NOMO-1 (cell line): Measurements from ENCODE around the gene CHEK2.
A peak's percentile ranks its signal among the peaks of the same experiment; 100 is the strongest.
"Not testable (repeated sequence)": the region's sequence is repeated elsewhere in the genome, so short reads cannot be mapped to it uniquely, and the experiment has no call there.

Experiments
- DNase-seq, 2 experiments: peaks; one replicate each; lab custom pipeline; 2025; ENCODE audit not compliant: unreplicated experiment in 2 of 2; lab: John Stamatoyannopoulos, UW

Gene CHEK2

GRCh38 chr22:28693041-28693760 is 48.4 kb downstream of the CHEK2 start:
- DNase-seq, result not testable (repeated sequence)

- not testable (repeated sequence) for DNase-seq
Observed at GRCh38 chr22:28689796-28690195, 51.8 kb downstream of the CHEK2 start.

GRCh38 chr22:28682966-28683365 is 58.7 kb downstream of the CHEK2 start:
- not testable (repeated sequence) for DNase-seq

- DNase-seq, result not testable (repeated sequence)
Observed at GRCh38 chr22:28680813-28681490, 60.7 kb downstream of the CHEK2 start.

- peak; percentile 14 to 32 for DNase-seq
Observed at GRCh38 chr22:28679611-28680287, 61.9 kb downstream of the CHEK2 start, which contains the start of gene TTC28. Gene TTC28 (minus strand): TSS chr22:28679840. CDS start chr22:28679723, 117 bp downstream.

GRCh38 chr22:28678778-28679610 is 62.6 kb downstream of the CHEK2 start:
- DNase-seq, result not testable (repeated sequence)

GRCh38 chr22:28678170-28678569 is 63.5 kb downstream of the CHEK2 start:
- DNase-seq, result not testable (repeated sequence)

GRCh38 chr22:28674121-28674563 is 67.5 kb downstream of the CHEK2 start:
- peak; percentile 86 to 87 for DNase-seq

GRCh38 chr22:28670756-28671155 is 70.9 kb downstream of the CHEK2 start:
- DNase-seq, result no peak

GRCh38 chr22:28670161-28670560 is 71.5 kb downstream of the CHEK2 start:
- peak; percentile 90 to 92 for DNase-seq

- no peak for DNase-seq
Observed at GRCh38 chr22:28669387-28669786, 72.2 kb downstream of the CHEK2 start.

GRCh38 chr22:28663569-28663942 is 78.1 kb downstream of the CHEK2 start:
- DNase-seq, result not testable (repeated sequence)

GRCh38 chr22:28658448-28658847 is 83.2 kb downstream of the CHEK2 start:
- no peak for DNase-seq

GRCh38 chr22:28656181-28656580 is 85.4 kb downstream of the CHEK2 start:
- no peak for DNase-seq

- DNase-seq, result no peak
Observed at GRCh38 chr22:28650463-28650862, 91.2 kb downstream of the CHEK2 start.

GRCh38 chr22:28648792-28649191 is 92.8 kb downstream of the CHEK2 start:
- DNase-seq, result no peak

- no peak for DNase-seq
Observed at GRCh38 chr22:28647216-28647615, 94.4 kb downstream of the CHEK2 start.

GRCh38 chr22:28639321-28639720 is 102.3 kb downstream of the CHEK2 start:
- no peak for DNase-seq
